ENCODE results near the gene LPIN3. TPM values are rescaled to one million over a fixed set of nuclear protein-coding genes. Genes with fewer than 3 reads are reported as not detected.

LPIN3 gene
- polyA plus RNA-seq, 3 donors: 0.01 TPM; not detected in 2

GRCh38 chr20:41342474-41343464, 2.1 kb downstream of the LPIN3 start:
- no peak for DNase-seq
- H3K4me3 Mint-ChIP-seq: no peak overlapping the region
- 97% methylated on average over 8 of the region's 9 CpGs for WGBS (ENCODE audit: insufficient coverage)
- Histone ChIP-seq H3K79me2 (ENCODE audit: insufficient read depth, low read length) (no peaks in the 10 kb centered on the region), H3K27ac (ENCODE audit: low read depth in 1 of 2, low read length in 2 of 2) (no peak overlapping the region), H3K27me3 (ENCODE audit: control insufficient read depth in 2 of 2, insufficient read depth in 2 of 2, low read length in 2 of 2) (peaks cover 5 to 15% of the 10 kb centered on the region in 2 donors), H3K4me1 (ENCODE audit: control insufficient read depth in 1 of 2, insufficient read depth in 2 of 2, low read length in 2 of 2) (peaks cover 13 to 14% of the 10 kb centered on the region in 2 donors), H3K4me3 (replicated peaks in 1 of 3; ENCODE audit: low read depth in 2 of 3, low read length in 3 of 3) (no peak overlapping the region), H3K9ac (ENCODE audit: insufficient read depth, low read length, poor library complexity, severe bottlenecking) (no peak overlapping the region), H4K20me1 (ENCODE audit: insufficient read depth, low read length) (no peaks in the 10 kb centered on the region), H3K36me3 (replicated peaks in 1 of 2; ENCODE audit: control insufficient read depth in 1 of 2, insufficient read depth in 2 of 2, low read length in 2 of 2) (no peaks in the 10 kb centered on the region), H3K9me3 (replicated peaks in 1 of 2; ENCODE audit: control insufficient read depth in 1 of 2, insufficient read depth in 1 of 2, low read length in 2 of 2) (no peaks in the 10 kb centered on the region), H3K4me2 (replicated peaks; ENCODE audit: extremely low read depth, low read length, poor library complexity, severe bottlenecking) (no peak overlapping the region), H2AFZ (ENCODE audit: insufficient read depth, low read depth, low read length, poor library complexity, severe bottlenecking) (no peak overlapping the region)
- H3K4me1 Mint-ChIP-seq: peaks cover 12% of the 10 kb centered on the region
- no peak overlapping the region for H3K27ac Mint-ChIP-seq
- H3K36me3 Mint-ChIP-seq: peaks cover 0 to 2% of the 10 kb centered on the region in 2 donors
- TF ChIP-seq CTCF (IDR thresholded peaks at IDR 0.05): no peak
- H3K27me3 Mint-ChIP-seq (ENCODE audit: low read depth in 3 of 3): peaks cover 18 to 40% (median 28%) of the 10 kb centered on the region in 3 donors
- intact Hi-C loops (cut with micrococcal nuclease): loop anchor here in 1 of 2 donors (10.0 kb wide), 1 partner anchor 378 kb away; no protein-coding TSS in a partner anchor
- H3K9me3 Mint-ChIP-seq: no peaks in the 10 kb centered on the region

- intact Hi-C loops (cut with micrococcal nuclease): loop anchor here in 1 of 2 donors (10.0 kb wide), 1 partner anchor 380 kb away; no protein-coding TSS in a partner anchor
- H3K27ac Mint-ChIP-seq: no peak overlapping the region
Observed at GRCh38 chr20:41344477-41344876, 3.9 kb downstream of the LPIN3 start.

More at GRCh38 chr20:41344477-41344876, 3.9 kb downstream of the LPIN3 start:
- no peak overlapping the region for H2AFZ ChIP-seq (ENCODE audit: insufficient read depth, low read depth, low read length, poor library complexity, severe bottlenecking)
- no peaks in the 10 kb centered on the region for H3K79me2 ChIP-seq (ENCODE audit: insufficient read depth, low read length)
- H3K4me2 ChIP-seq (replicated peaks; ENCODE audit: extremely low read depth, low read length, poor library complexity, severe bottlenecking): no peak overlapping the region
- Mint-ChIP-seq H3K27me3 (ENCODE audit: low read depth in 3 of 3) (peaks cover 19 to 27% (median 20%) of the 10 kb centered on the region in 3 donors), H3K4me3 (no peak overlapping the region), H3K9me3 (no peaks in the 10 kb centered on the region), H3K4me1 (peaks cover 12% of the 10 kb centered on the region), H3K36me3 (peaks cover 0 to under 1% of the 10 kb centered on the region in 2 donors)
- DNase-seq: no peak
- no peak overlapping the region for H3K4me3 ChIP-seq (replicated peaks in 1 of 3; ENCODE audit: low read depth in 2 of 3, low read length in 3 of 3)
- peaks cover 3 to 11% of the 10 kb centered on the region in 2 donors for H3K27me3 ChIP-seq (ENCODE audit: control insufficient read depth in 2 of 2, insufficient read depth in 2 of 2, low read length in 2 of 2)
- H3K9ac ChIP-seq (ENCODE audit: insufficient read depth, low read length, poor library complexity, severe bottlenecking): no peak overlapping the region
- no peak for TF ChIP-seq CTCF (IDR thresholded peaks at IDR 0.05)
- H4K20me1 ChIP-seq (ENCODE audit: insufficient read depth, low read length): no peaks in the 10 kb centered on the region
- H3K27ac ChIP-seq (ENCODE audit: low read depth in 1 of 2, low read length in 2 of 2): no peak overlapping the region
- WGBS (ENCODE audit: insufficient coverage): 91% methylated on average over 4 of the region's 4 CpGs
- peaks cover 13 to 14% of the 10 kb centered on the region in 2 donors for H3K4me1 ChIP-seq (ENCODE audit: control insufficient read depth in 1 of 2, insufficient read depth in 2 of 2, low read length in 2 of 2)
- H3K36me3 ChIP-seq (replicated peaks in 1 of 2; ENCODE audit: control insufficient read depth in 1 of 2, insufficient read depth in 2 of 2, low read length in 2 of 2): no peaks in the 10 kb centered on the region
- H3K9me3 ChIP-seq (replicated peaks in 1 of 2; ENCODE audit: control insufficient read depth in 1 of 2, insufficient read depth in 1 of 2, low read length in 2 of 2): no peaks in the 10 kb centered on the region
